Sigmoid colon (tissue), 4 donors: Measurements from ENCODE around the gene TEX261.
"Not testable (repeated sequence)": the region's sequence is repeated elsewhere in the genome, so short reads cannot be mapped to it uniquely, and the experiment has no call there.

Experiments used
- EP300 ChIP-seq, 4 donors: sonication (generic); formaldehyde crosslinking; IDR thresholded peaks; one replicate each; pipeline ENCODE4 v1.6.1; 2017; ENCODE audit warnings: antibody characterized with exemption in 4 of 4
- POLR2A ChIP-seq, 2 donors: fragments of 450-650 bp; IDR thresholded peaks; one replicate each; pipeline ENCODE4 v1.6.1; 2016; ENCODE audit warnings: antibody characterized with exemption in 2 of 2, mild to moderate bottlenecking in 2 of 2, moderate library complexity in 2 of 2

DNA sequence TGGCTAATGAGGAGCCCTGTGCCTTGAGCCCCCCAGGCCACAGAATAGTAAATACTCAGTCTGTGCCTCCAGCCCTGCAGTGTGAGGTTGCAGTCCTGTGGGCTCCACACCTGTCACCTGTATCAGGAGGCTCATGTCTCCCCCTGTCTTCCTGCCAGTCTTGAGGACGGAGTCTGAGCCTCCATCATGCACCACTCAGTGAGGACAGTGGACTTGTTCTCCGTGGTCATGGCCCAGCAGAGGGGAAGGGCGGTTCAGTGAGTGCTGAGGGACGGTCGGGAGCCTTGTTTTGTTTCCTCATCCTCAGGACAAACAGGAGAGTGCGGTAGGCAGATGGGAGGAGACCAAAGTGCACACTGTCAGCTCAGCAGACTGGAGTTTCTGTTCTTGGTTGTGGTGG lies 17.1 kb upstream of the TEX261 start:
- TF ChIP-seq EP300, POLR2A (IDR thresholded peaks at IDR 0.05): not testable (repeated sequence)
